HG02938 (cell line): Measurements from ENCODE around the gene ZFP28.

Experiments
- ATAC-seq: cut with Tn5 transposase; IDR thresholded peaks from one replicate; pipeline ENCODE4 v1.9.1; 2021; ENCODE audit warnings: mild to moderate bottlenecking, moderate library complexity; ENCODE audit not compliant: unreplicated experiment

ZFP28 gene

DNA sequence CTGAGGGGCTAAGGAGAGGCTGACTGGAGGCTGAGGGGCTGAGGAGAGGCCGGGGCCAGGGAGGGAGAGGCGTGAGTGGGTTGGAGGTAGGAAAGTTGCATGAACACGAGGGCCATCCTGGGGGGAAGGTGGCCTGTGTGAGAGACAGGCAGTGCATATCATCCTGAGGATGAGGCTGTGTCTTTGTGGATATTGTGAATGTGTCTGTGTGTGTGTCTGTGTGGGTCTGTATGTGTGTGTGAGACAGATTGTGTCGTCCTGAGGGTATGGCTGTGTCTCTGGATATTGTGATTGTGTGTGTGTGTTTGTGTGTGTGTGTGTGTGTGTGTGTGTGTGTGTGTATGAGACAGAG, 56.8 kb downstream of the ZFP28 start:
- no peak for ATAC-seq

DNA sequence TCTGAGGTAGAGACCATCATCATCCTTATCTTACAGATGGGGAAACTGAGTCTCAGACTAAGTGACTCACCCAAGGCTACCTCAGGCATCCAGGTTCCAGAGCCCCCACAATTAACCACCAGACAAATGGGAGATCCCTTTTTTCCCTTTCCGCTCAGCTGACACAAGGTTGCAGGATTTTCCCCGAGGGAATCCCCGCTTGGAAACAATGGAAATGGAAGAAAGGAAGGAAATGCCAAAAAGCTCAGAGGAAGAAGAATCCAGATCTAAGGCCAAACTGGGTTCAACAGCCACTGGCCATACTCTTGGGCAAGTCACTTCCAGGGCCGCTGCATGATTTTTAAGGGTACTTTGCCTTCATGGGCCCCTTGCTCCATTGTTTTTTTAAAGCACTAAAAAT, 57.9 kb downstream of the ZFP28 start:
- ATAC-seq, result no peak

DNA sequence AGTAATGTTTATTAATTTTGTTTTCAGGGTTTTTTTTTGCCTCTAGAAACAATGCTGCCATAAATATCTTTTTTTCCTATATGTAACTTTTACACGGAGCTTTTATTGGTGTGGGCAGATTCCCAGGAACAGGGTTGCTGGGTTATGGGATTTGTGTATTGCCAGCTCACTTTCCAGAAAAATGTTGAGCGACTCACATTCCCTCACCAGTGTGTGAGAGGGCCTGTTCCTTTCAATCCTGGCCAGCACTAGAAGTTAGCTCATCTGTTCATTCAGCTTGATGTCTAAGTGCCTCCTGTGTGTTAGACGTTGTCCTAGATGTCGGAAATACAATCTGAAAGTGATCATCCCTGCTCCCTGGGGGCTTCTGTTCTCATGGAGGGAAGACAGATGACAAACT, 58.9 kb downstream of the ZFP28 start:
- no peak for ATAC-seq

DNA sequence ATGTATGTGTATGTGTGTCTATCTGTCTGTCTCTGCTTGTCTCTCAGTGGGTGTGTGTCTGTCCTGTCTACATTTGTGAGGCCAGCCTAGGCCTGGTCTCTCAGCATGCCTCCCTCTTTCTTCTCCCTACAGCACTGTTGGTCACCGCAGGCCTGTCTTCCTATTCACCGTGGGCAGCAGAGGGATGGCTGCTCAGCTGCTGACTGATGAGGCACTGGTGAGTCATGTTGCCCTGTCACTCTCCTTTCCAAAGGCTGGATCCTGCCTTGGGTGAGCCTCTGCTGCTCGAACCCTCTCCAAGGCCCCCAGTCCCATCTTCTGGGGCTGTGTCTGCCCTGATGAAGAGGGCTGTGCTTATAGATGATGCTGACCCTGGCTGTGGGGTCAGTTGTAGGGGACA, 62.6 kb downstream of the ZFP28 start:
- ATAC-seq, result no peak

DNA sequence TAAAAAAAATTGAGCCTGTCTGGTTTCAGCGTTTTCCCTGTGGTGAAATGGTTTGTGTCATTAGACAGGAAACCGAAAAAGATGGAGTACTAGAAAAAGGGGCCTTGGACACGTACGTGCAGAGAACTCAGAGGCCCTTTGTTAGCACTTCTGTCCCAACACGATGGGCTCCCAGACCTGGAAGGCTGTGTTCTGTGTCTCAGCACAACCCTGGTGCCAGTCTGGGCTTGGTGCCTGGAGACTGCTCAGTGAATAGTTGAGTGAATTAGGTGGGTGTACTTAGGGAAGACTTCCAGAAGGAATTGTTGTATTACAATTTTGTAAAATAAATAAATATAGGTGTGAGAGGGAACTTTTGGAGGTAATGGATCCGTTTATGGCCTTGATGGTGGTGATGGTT, 65.1 kb downstream of the ZFP28 start:
- ATAC-seq, result no peak
